ENCODE data around the gene NGLY1. TPM values are rescaled to one million over a fixed set of nuclear protein-coding genes. Genes with fewer than 3 reads are reported as not detected.

Gene NGLY1
- polyA plus RNA-seq, 6 donors from 2014 or later = 76.4 to 108 (median 95.4) TPM

DNA sequence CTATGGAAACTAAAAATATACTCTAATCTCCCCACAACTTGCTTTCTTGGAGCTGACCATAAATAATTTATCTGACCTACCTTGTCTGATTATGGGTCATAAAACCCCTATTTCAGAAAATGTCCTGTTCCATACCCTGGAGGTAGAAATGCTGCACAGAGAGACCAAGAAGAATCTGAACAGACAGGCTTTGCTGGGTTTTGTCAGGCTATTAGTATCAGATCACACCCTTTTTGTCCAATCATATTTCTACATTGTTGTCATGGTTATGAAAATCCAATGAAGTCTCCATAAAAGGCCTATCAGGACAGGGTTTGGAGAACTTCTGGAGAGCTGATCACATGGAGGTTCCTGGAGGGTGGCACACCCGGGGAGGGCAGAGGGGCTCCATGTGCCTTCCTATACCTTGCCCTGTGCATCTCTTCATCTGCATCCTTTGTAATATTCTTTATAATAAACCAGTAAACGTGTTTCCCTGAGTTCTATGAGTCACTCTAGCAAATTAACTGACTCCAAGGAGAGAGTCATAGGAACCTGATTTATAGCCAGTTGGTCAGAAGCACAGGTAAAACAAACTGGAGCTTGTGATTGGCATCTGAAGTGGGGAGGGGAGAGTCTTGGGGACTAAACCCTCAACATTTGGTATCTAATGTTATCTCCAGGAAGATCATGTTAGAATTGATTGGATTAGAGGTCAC lies 58.1 kb downstream of the NGLY1 start:
- Mint-ChIP-seq H3K36me3 (peaks cover 29 to 35% of the 10 kb centered on the region in 2 donors), H3K4me3 (no peak overlapping the region), H3K27ac (peak overlapping the region in 1 of 6 donors; percentile 34), H3K27me3 (no peaks in the 10 kb centered on the region), H3K9me3 (no peaks in the 10 kb centered on the region), H3K4me1 (peaks cover 0 to 5% (median 0%) of the 10 kb centered on the region in 3 donors)
- ATAC-seq (ENCODE audit: low read depth in 2 of 2) (no peak), DNase-seq (no peak)

- ATAC-seq (ENCODE audit: low read depth in 2 of 2) (no peak), DNase-seq (no peak)
- Mint-ChIP-seq H3K36me3 (peaks cover 24 to 27% of the 10 kb centered on the region in 2 donors), H3K27me3 (no peaks in the 10 kb centered on the region), H3K27ac (no peak overlapping the region), H3K4me1 (peaks cover 0 to 5% (median 0%) of the 10 kb centered on the region in 3 donors), H3K4me3 (no peak overlapping the region), H3K9me3 (no peaks in the 10 kb centered on the region)
These were observed 59.4 kb downstream of the NGLY1 start for GRCh38 chr3:25723802-25724201.

DNA sequence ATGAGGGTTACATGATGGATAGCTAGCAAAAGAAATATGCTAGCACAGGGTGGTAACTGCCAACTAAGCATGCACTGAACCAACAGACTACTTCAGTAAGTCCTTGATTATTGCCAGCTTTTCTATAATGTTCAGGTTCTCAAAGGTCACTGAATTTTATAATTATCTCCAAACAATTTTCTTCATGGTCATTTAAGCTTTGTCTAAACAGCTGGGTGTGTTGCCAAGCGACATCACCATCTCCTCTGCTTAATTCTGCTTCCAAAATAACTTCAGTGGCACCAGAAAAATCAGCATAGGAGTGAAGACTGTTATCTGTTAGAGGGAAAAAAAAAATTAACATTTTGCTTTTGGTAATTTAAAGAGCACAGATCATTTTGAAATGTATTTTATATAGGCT lies 63.9 kb downstream of the NGLY1 start:
- peaks cover under 1 to 8% of the 10 kb centered on the region in 2 donors for H3K36me3 Mint-ChIP-seq
- peaks cover 0 to 4% (median 0%) of the 10 kb centered on the region in 7 donors for H3K9me3 Mint-ChIP-seq
- H3K27me3 Mint-ChIP-seq = no peaks in the 10 kb centered on the region
- peaks cover 0 to 4% (median 0%) of the 10 kb centered on the region in 3 donors for H3K4me1 Mint-ChIP-seq
- no peak overlapping the region for H3K4me3 Mint-ChIP-seq
- no peak for ATAC-seq (ENCODE audit: low read depth in 2 of 2)
- H3K27ac Mint-ChIP-seq = peak overlapping the region in 1 of 6 donors; percentile 37
- DNase-seq = no peak

DNA sequence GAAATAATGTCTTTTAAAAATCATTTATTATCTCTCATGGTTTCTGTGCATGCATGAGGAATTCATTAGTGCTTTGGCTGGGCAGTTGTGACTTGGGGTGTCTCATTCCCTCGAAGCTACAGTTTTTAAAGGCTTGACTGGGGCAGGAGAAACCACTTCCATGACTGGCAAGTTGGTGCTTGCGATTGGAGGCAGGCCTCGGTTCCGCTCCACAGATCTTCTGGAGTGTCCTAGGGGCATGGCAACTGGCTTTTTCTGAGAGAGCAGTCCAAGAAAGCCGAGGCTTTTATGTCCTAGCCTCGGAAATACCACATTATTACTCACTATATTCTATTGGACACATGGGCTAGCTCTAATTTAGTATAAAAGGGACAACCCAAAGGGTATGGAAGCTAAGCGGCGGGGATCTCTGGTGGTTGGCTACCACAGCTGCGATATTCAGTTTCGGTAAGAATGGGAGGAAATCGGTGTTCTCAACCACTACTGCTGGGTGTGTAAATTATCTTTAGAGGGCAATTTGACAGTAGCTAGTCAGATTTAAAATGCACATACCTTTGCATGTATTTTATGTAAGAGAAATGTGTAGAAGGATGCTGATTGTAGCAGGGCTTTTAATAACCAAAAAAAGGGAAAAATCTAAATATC lies 69.8 kb downstream of the NGLY1 start:
- ATAC-seq (ENCODE audit: low read depth in 2 of 2) (no peak), DNase-seq (no peak)
- Mint-ChIP-seq H3K36me3 (peaks cover 0 to 8% of the 10 kb centered on the region in 2 donors), H3K27ac (peak overlapping the region in 1 of 6 donors; percentile 72), H3K27me3 (no peaks in the 10 kb centered on the region), H3K4me1 (peaks cover 0 to 4% (median 4%) of the 10 kb centered on the region in 3 donors), H3K9me3 (peaks cover 0 to 4% (median 0%) of the 10 kb centered on the region in 7 donors), H3K4me3 (no peak overlapping the region)

- DNase-seq (no peak), ATAC-seq (ENCODE audit: low read depth in 2 of 2) (no peak)
- H3K27ac Mint-ChIP-seq = no peak overlapping the region
- H3K36me3 Mint-ChIP-seq = no peaks in the 10 kb centered on the region
- H3K27me3 Mint-ChIP-seq = no peaks in the 10 kb centered on the region
- no peaks in the 10 kb centered on the region for H3K9me3 Mint-ChIP-seq
- H3K4me3 Mint-ChIP-seq = no peak overlapping the region
- H3K4me1 Mint-ChIP-seq = peaks cover 0 to 4% (median 0%) of the 10 kb centered on the region in 3 donors
These were observed 72.2 kb downstream of the NGLY1 start for GRCh38 chr3:25711090-25711489.

GRCh38 chr3:25708036-25708435 lies 75.2 kb downstream of the NGLY1 start:
- no peaks in the 10 kb centered on the region for H3K36me3 Mint-ChIP-seq
- DNase-seq = no peak
- H3K9me3 Mint-ChIP-seq = no peaks in the 10 kb centered on the region
- no peak overlapping the region for H3K4me3 Mint-ChIP-seq
- H3K27me3 Mint-ChIP-seq = peaks cover 0 to 5% (median 0%) of the 10 kb centered on the region in 3 donors
- no peak for ATAC-seq (ENCODE audit: low read depth in 2 of 2)
- no peak overlapping the region for H3K27ac Mint-ChIP-seq
- H3K4me1 Mint-ChIP-seq = peaks cover 0 to 7% (median 0%) of the 10 kb centered on the region in 3 donors

DNA sequence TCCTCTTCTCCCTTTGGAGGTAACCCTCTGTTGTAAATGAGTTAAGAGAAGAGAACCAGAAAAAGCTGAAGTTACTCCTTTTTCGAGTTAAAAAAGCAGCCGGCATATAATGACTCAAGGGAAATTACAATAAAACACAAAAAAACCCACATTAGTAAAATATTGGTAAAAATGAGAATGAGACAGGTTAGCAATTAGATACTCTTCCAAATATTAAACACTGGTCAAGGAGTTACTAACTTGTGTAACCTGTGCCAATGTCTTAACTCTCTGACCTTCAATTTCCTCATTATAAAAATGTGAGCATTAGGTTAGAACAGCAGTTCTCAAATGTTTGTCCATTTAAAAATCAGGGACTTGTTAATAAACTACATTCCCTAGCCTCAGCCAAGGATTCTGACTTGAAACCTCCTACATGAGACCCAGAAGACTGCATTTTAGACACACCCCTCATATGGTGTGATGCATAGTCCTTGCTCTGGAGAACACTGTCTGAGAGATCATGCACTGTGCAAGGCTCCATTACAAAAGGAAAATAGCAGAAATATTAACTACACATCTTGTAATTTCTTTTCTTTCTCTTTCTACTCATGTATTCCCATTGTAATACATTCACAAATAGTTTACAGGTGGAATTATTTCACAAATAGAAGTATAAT lies 75.8 kb downstream of the NGLY1 start:
- DNase-seq (no peak), ATAC-seq (ENCODE audit: low read depth in 2 of 2) (no peak)
- peaks cover 0 to 5% (median 0%) of the 10 kb centered on the region in 3 donors for H3K27me3 Mint-ChIP-seq
- no peak overlapping the region for H3K27ac Mint-ChIP-seq
- H3K4me3 Mint-ChIP-seq = no peak overlapping the region
- no peaks in the 10 kb centered on the region for H3K36me3 Mint-ChIP-seq
- H3K4me1 Mint-ChIP-seq = peaks cover 0 to 7% (median 0%) of the 10 kb centered on the region in 3 donors
- H3K9me3 Mint-ChIP-seq = no peaks in the 10 kb centered on the region

- no peak overlapping the region for H3K27ac Mint-ChIP-seq
- ATAC-seq (ENCODE audit: low read depth in 2 of 2) (no peak), DNase-seq (no peak)
- no peaks in the 10 kb centered on the region for H3K36me3 Mint-ChIP-seq
- peaks cover 0 to 7% (median 0%) of the 10 kb centered on the region in 3 donors for H3K4me1 Mint-ChIP-seq
- H3K9me3 Mint-ChIP-seq = no peaks in the 10 kb centered on the region
- H3K4me3 Mint-ChIP-seq = no peak overlapping the region
- H3K27me3 Mint-ChIP-seq = peaks cover 0 to 5% (median 0%) of the 10 kb centered on the region in 3 donors
These were observed 77.0 kb downstream of the NGLY1 start for GRCh38 chr3:25706213-25706612.

DNA sequence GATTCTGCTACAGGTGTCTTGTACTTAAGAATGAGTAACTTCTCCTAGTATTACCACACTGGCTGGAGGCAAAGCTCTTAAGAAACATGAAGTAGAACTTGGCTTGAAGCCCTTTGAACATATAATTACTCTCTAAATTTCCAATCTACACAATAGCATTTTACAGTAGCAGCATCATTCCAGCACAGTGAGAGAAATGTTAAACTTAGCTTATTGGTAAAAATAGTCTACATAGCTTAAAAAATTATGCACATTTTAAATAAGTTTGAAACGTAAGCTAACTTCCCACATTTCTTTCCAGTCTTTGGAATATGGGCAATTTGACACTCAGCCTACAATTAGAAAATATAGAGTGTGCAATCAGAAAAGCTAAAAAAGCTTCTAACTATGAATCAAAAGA lies 85.7 kb downstream of the NGLY1 start:
- H3K4me1 Mint-ChIP-seq = peaks cover 0 to 6% (median 4%) of the 10 kb centered on the region in 3 donors
- peaks cover 0 to 7% (median 0%) of the 10 kb centered on the region in 7 donors for H3K9me3 Mint-ChIP-seq
- H3K27me3 Mint-ChIP-seq = no peaks in the 10 kb centered on the region
- no peak overlapping the region for H3K4me3 Mint-ChIP-seq
- no peaks in the 10 kb centered on the region for H3K36me3 Mint-ChIP-seq
- DNase-seq (no peak), ATAC-seq (ENCODE audit: low read depth in 2 of 2) (no peak)
- no peak overlapping the region for H3K27ac Mint-ChIP-seq

GRCh38 chr3:25695731-25696420 lies 87.4 kb downstream of the NGLY1 start:
- Mint-ChIP-seq H3K4me3 (peak overlapping the region in 1 of 8 donors; percentile 48), H3K36me3 (no peaks in the 10 kb centered on the region)
- ATAC-seq (ENCODE audit: low read depth in 2 of 2) = no peak

GRCh38 chr3:25693238-25693637 lies 90.0 kb downstream of the NGLY1 start:
- peaks cover 0 to 6% (median 4%) of the 10 kb centered on the region in 3 donors for H3K4me1 Mint-ChIP-seq
- H3K27me3 Mint-ChIP-seq = peaks cover 0 to 13% (median 5%) of the 10 kb centered on the region in 3 donors
- no peak for DNase-seq
- H3K9me3 Mint-ChIP-seq = peaks cover 0 to 7% (median 0%) of the 10 kb centered on the region in 7 donors
- ATAC-seq (ENCODE audit: low read depth in 2 of 2) = no peak
- peak overlapping the region in 1 of 6 donors; percentile 18 for H3K27ac Mint-ChIP-seq
- no peak overlapping the region for H3K4me3 Mint-ChIP-seq
- H3K36me3 Mint-ChIP-seq = no peaks in the 10 kb centered on the region

More at GRCh38 chr3:25695731-25696420, 87.4 kb downstream of the NGLY1 start:
- H3K27me3 Mint-ChIP-seq = peaks cover 0 to 5% (median 0%) of the 10 kb centered on the region in 3 donors
- peaks cover 0 to 7% (median 0%) of the 10 kb centered on the region in 7 donors for H3K9me3 Mint-ChIP-seq
- H3K27ac Mint-ChIP-seq = no peak overlapping the region
- DNase-seq = no peak
- H3K4me1 Mint-ChIP-seq = peaks cover 0 to 6% (median 4%) of the 10 kb centered on the region in 3 donors

GRCh38 chr3:25692341-25692740 lies 90.9 kb downstream of the NGLY1 start:
- H3K27ac Mint-ChIP-seq = no peak overlapping the region
- no peak overlapping the region for H3K4me3 Mint-ChIP-seq
- ATAC-seq (ENCODE audit: low read depth in 2 of 2) (no peak), DNase-seq (no peak)
- H3K4me1 Mint-ChIP-seq = peaks cover 0 to 7% (median 4%) of the 10 kb centered on the region in 3 donors
- H3K9me3 Mint-ChIP-seq = peaks cover 0 to 7% (median 0%) of the 10 kb centered on the region in 7 donors
- H3K27me3 Mint-ChIP-seq = peaks cover 0 to 13% (median 5%) of the 10 kb centered on the region in 3 donors
- no peaks in the 10 kb centered on the region for H3K36me3 Mint-ChIP-seq
